Memory B cell (primary cell): ENCODE measurements around the gene TMEM178B.
"Not testable (repeated sequence)": the region's sequence is repeated elsewhere in the genome, so short reads cannot be mapped to it uniquely, and the experiment has no call there.

Experiments used
- ATAC-seq: fragments of 150-1000 bp; cut with Tn5 transposase; 2 replicates; pipeline ENCODE4 v1.10.0; 2021; ENCODE audit warnings: low read depth, mild to moderate bottlenecking, moderate library complexity
- DNase-seq, 2 donors: peaks; one replicate each; pipeline ENCODE4 v3.0.0; 2022; ENCODE audit warnings: low spot score in 2 of 2
- H3K27ac Mint-ChIP-seq: one replicate; pipeline ENCODE4 v1.8.0; 2022; ENCODE audit warnings: mild to moderate bottlenecking, moderate library complexity, mixed read lengths
- H3K27me3 Mint-ChIP-seq: one replicate; pipeline ENCODE4 v1.8.0; 2022; ENCODE audit warnings: mixed read lengths
- H3K36me3 Mint-ChIP-seq: one replicate; pipeline ENCODE4 v1.8.0; 2022; ENCODE audit warnings: mild to moderate bottlenecking, mixed read lengths
- H3K4me1 Mint-ChIP-seq: one replicate; pipeline ENCODE4 v1.8.0; 2022; ENCODE audit warnings: mixed read lengths
- H3K4me3 Mint-ChIP-seq: one replicate; pipeline ENCODE4 v1.8.0; 2022; ENCODE audit warnings: mild to moderate bottlenecking, moderate library complexity, mixed read lengths
- H3K9me3 Mint-ChIP-seq: one replicate; pipeline ENCODE4 v1.8.0; 2022; ENCODE audit warnings: mixed read lengths

The TMEM178B gene

GRCh38 chr7:141381794-141382427 lies 308.0 kb downstream of the TMEM178B start:
- ATAC-seq (no peak), DNase-seq (no peak)
- Mint-ChIP-seq H3K4me3 (no peak overlapping the region), H3K9me3 (no peaks in the 10 kb centered on the region), H3K27ac (no peak overlapping the region), H3K4me1 (no peaks in the 10 kb centered on the region), H3K27me3 (peaks cover 6% of the 10 kb centered on the region), H3K36me3 (no peaks in the 10 kb centered on the region)

- not testable (repeated sequence) for H3K4me3 Mint-ChIP-seq, H3K9me3 Mint-ChIP-seq, ATAC-seq, H3K36me3 Mint-ChIP-seq, H3K27ac Mint-ChIP-seq, H3K27me3 Mint-ChIP-seq, H3K4me1 Mint-ChIP-seq, DNase-seq
Observed at GRCh38 chr7:141383356-141383755, 309.5 kb downstream of the TMEM178B start.

- H3K9me3 Mint-ChIP-seq: no peaks in the 10 kb centered on the region
- peaks cover 8% of the 10 kb centered on the region for H3K27me3 Mint-ChIP-seq
- H3K4me3 Mint-ChIP-seq: no peak overlapping the region
- DNase-seq (no peak), ATAC-seq (no peak)
- H3K27ac Mint-ChIP-seq: no peak overlapping the region
- H3K36me3 Mint-ChIP-seq: no peaks in the 10 kb centered on the region
- H3K4me1 Mint-ChIP-seq: no peaks in the 10 kb centered on the region
Observed at GRCh38 chr7:141386881-141387280, 313.0 kb downstream of the TMEM178B start.

- H3K36me3 Mint-ChIP-seq: no peaks in the 10 kb centered on the region
- peaks cover 8% of the 10 kb centered on the region for H3K27me3 Mint-ChIP-seq
Observed at GRCh38 chr7:141387521-141388217, 313.8 kb downstream of the TMEM178B start.

GRCh38 chr7:141389140-141389796 lies 315.4 kb downstream of the TMEM178B start:
- ATAC-seq (no peak), DNase-seq (no peak)
- no peak overlapping the region for H3K27ac Mint-ChIP-seq
- no peaks in the 10 kb centered on the region for H3K9me3 Mint-ChIP-seq
- H3K4me1 Mint-ChIP-seq: no peaks in the 10 kb centered on the region
- H3K36me3 Mint-ChIP-seq: no peaks in the 10 kb centered on the region
- H3K4me3 Mint-ChIP-seq: no peak overlapping the region
- peaks cover 8% of the 10 kb centered on the region for H3K27me3 Mint-ChIP-seq

More at GRCh38 chr7:141387521-141388217, 313.8 kb downstream of the TMEM178B start:
- no peak for ATAC-seq
- H3K4me1 Mint-ChIP-seq: no peaks in the 10 kb centered on the region
- H3K4me3 Mint-ChIP-seq: no peak overlapping the region
- no peaks in the 10 kb centered on the region for H3K9me3 Mint-ChIP-seq
- no peak for DNase-seq
- H3K27ac Mint-ChIP-seq: no peak overlapping the region

- Mint-ChIP-seq H3K9me3 (no peaks in the 10 kb centered on the region), H3K27me3 (peaks cover 11% of the 10 kb centered on the region)
Observed at GRCh38 chr7:141390339-141390738, 316.5 kb downstream of the TMEM178B start.

GRCh38 chr7:141393056-141393455 lies 319.2 kb downstream of the TMEM178B start:
- Mint-ChIP-seq H3K27me3 (peaks cover 10% of the 10 kb centered on the region), H3K4me1 (no peaks in the 10 kb centered on the region), H3K36me3 (no peaks in the 10 kb centered on the region), H3K27ac (no peak overlapping the region), H3K9me3 (no peaks in the 10 kb centered on the region), H3K4me3 (no peak overlapping the region)
- no peak for DNase-seq
- no peak for ATAC-seq

More at GRCh38 chr7:141390339-141390738, 316.5 kb downstream of the TMEM178B start:
- no peak for ATAC-seq
- no peak for DNase-seq
- Mint-ChIP-seq H3K4me3 (no peak overlapping the region), H3K36me3 (no peaks in the 10 kb centered on the region), H3K27ac (no peak overlapping the region), H3K4me1 (no peaks in the 10 kb centered on the region)

- no peak overlapping the region for H3K4me3 Mint-ChIP-seq
- H3K27me3 Mint-ChIP-seq: peaks cover 14% of the 10 kb centered on the region
- no peak overlapping the region for H3K27ac Mint-ChIP-seq
- no peaks in the 10 kb centered on the region for H3K9me3 Mint-ChIP-seq
- DNase-seq (no peak), ATAC-seq (no peak)
- H3K36me3 Mint-ChIP-seq: no peaks in the 10 kb centered on the region
- H3K4me1 Mint-ChIP-seq: no peaks in the 10 kb centered on the region
Observed at GRCh38 chr7:141397236-141398163, 323.6 kb downstream of the TMEM178B start.

- H3K27ac Mint-ChIP-seq: no peak overlapping the region
Observed at GRCh38 chr7:141400356-141400755, 326.5 kb downstream of the TMEM178B start.

GRCh38 chr7:141402277-141402996 lies 328.6 kb downstream of the TMEM178B start:
- no peaks in the 10 kb centered on the region for H3K4me1 Mint-ChIP-seq
- no peak for ATAC-seq
- DNase-seq: no peak
- H3K9me3 Mint-ChIP-seq: no peaks in the 10 kb centered on the region
- H3K36me3 Mint-ChIP-seq: no peaks in the 10 kb centered on the region
- no peak overlapping the region for H3K4me3 Mint-ChIP-seq
- no peak overlapping the region for H3K27ac Mint-ChIP-seq
- H3K27me3 Mint-ChIP-seq: peaks cover 7% of the 10 kb centered on the region

More at GRCh38 chr7:141400356-141400755, 326.5 kb downstream of the TMEM178B start:
- no peaks in the 10 kb centered on the region for H3K9me3 Mint-ChIP-seq
- H3K36me3 Mint-ChIP-seq: no peaks in the 10 kb centered on the region
- ATAC-seq (no peak), DNase-seq (no peak)
- H3K4me1 Mint-ChIP-seq: no peaks in the 10 kb centered on the region
- H3K27me3 Mint-ChIP-seq: peaks cover 12% of the 10 kb centered on the region
- no peak overlapping the region for H3K4me3 Mint-ChIP-seq

GRCh38 chr7:141403846-141404245 lies 330.0 kb downstream of the TMEM178B start:
- peaks cover 10% of the 10 kb centered on the region for H3K27me3 Mint-ChIP-seq
- H3K36me3 Mint-ChIP-seq, H3K4me3 Mint-ChIP-seq, H3K27ac Mint-ChIP-seq, H3K4me1 Mint-ChIP-seq, DNase-seq, ATAC-seq, H3K9me3 Mint-ChIP-seq: not testable (repeated sequence)

GRCh38 chr7:141406347-141406746 lies 332.5 kb downstream of the TMEM178B start:
- H3K9me3 Mint-ChIP-seq: no peaks in the 10 kb centered on the region
- no peak overlapping the region for H3K4me3 Mint-ChIP-seq
- no peak overlapping the region for H3K27ac Mint-ChIP-seq
- H3K27me3 Mint-ChIP-seq: peaks cover 7% of the 10 kb centered on the region
- no peaks in the 10 kb centered on the region for H3K4me1 Mint-ChIP-seq
- DNase-seq (no peak), ATAC-seq (no peak)
- no peaks in the 10 kb centered on the region for H3K36me3 Mint-ChIP-seq

- Mint-ChIP-seq H3K27me3 (peaks cover 5% of the 10 kb centered on the region), H3K9me3 (no peaks in the 10 kb centered on the region), H3K36me3 (no peaks in the 10 kb centered on the region), H3K27ac (no peak overlapping the region), H3K4me3 (no peak overlapping the region), H3K4me1 (no peaks in the 10 kb centered on the region)
- no peak for ATAC-seq
- no peak for DNase-seq
Observed at GRCh38 chr7:141407893-141408292, 334.0 kb downstream of the TMEM178B start.
